A549 (cell line): Measurements from ENCODE around the gene DRD2.

ENCODE experiments used
- BHLHE40 ChIP-seq: IDR thresholded peaks from 2 replicates; pipeline ENCODE4 v1.6.1; 2012; ENCODE audit warnings: low read depth, low read length, inconsistent platforms
- CEBPB ChIP-seq, 2 experiments: fragments of >200 bp in 1 of 2; sonication (Bioruptor Twin) in 1 of 2; formaldehyde crosslinking in 1 of 2; IDR thresholded peaks; 2 replicates each; pipeline ENCODE4 v1.6.1; 2012 to 2016
- POLR2A ChIP-seq: IDR thresholded peaks from 2 replicates; pipeline ENCODE4 v1.6.1; 2012; ENCODE audit warnings: mild to moderate bottlenecking, low read length
- TF ChIP-seq, protein P1 (sequence below): fragments of >200 bp; sonication (Bioruptor Twin); formaldehyde crosslinking; IDR thresholded peaks from 3 replicates; pipeline ENCODE4 v1.5.1; 2016

- TF ChIP-seq BHLHE40 (no peak), CEBPB (IDR thresholded peaks at IDR 0.05) (no peak), POLR2A (no peak)
- TF ChIP-seq, protein P1, sequence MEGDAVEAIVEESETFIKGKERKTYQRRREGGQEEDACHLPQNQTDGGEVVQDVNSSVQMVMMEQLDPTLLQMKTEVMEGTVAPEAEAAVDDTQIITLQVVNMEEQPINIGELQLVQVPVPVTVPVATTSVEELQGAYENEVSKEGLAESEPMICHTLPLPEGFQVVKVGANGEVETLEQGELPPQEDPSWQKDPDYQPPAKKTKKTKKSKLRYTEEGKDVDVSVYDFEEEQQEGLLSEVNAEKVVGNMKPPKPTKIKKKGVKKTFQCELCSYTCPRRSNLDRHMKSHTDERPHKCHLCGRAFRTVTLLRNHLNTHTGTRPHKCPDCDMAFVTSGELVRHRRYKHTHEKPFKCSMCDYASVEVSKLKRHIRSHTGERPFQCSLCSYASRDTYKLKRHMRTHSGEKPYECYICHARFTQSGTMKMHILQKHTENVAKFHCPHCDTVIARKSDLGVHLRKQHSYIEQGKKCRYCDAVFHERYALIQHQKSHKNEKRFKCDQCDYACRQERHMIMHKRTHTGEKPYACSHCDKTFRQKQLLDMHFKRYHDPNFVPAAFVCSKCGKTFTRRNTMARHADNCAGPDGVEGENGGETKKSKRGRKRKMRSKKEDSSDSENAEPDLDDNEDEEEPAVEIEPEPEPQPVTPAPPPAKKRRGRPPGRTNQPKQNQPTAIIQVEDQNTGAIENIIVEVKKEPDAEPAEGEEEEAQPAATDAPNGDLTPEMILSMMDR: no peak
These were observed 102.9 kb downstream of the DRD2 start for GRCh38 chr11:113372309-113372708.
